GM13977 (cell line): ENCODE data around the gene GALNT18.
"Not testable (repeated sequence)": the region's sequence is repeated elsewhere in the genome, so short reads cannot be mapped to it uniquely, and the experiment has no call there.

Source experiments
- DNase-seq: peaks from one replicate; pipeline ENCODE4 v3.0.0; 2012; ENCODE audit warnings: low spot score
- in situ Hi-C: fragments of 300-500 bp; cut with MboI; formaldehyde crosslinking; loops from one replicate; pipeline ENCODE4 v1.12.0; 2022; ENCODE audit warnings: low sequenced_read_pairs, low pct_unique_long_range_greater_than_20kb, mixed read lengths, inconsistent platforms; ENCODE audit not compliant: unreplicated experiment
- TF ChIP-seq, protein P1 (sequence below): IDR thresholded peaks from 2 replicates; pipeline ENCODE4 v1.5.1; 2012; ENCODE audit warnings: mild to moderate bottlenecking, control low read depth; ENCODE audit not compliant: insufficient read depth; ENCODE audit errors: extremely low read depth, missing control alignments

Gene GALNT18

DNA sequence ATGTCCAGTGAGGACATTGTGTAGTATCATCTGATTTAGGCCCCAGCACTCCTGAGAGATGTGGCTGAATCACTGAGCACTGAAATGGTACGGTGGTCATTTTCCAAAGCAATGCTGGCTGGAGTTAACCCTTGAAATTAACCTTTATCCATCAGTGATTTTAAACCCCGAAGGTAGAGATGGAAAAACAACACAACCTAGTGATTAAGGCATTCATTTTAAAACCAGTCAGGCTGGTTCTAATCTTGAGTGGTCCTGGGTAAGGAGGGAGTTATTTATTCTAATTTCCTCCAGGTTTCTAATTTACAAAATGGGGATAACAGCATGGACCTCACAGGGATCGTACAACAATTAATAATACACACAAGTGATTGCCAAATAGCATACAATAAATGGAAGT, 262.2 kb downstream of the GALNT18 start:
- in situ Hi-C loops: no loop called here
- TF ChIP-seq, protein P1, sequence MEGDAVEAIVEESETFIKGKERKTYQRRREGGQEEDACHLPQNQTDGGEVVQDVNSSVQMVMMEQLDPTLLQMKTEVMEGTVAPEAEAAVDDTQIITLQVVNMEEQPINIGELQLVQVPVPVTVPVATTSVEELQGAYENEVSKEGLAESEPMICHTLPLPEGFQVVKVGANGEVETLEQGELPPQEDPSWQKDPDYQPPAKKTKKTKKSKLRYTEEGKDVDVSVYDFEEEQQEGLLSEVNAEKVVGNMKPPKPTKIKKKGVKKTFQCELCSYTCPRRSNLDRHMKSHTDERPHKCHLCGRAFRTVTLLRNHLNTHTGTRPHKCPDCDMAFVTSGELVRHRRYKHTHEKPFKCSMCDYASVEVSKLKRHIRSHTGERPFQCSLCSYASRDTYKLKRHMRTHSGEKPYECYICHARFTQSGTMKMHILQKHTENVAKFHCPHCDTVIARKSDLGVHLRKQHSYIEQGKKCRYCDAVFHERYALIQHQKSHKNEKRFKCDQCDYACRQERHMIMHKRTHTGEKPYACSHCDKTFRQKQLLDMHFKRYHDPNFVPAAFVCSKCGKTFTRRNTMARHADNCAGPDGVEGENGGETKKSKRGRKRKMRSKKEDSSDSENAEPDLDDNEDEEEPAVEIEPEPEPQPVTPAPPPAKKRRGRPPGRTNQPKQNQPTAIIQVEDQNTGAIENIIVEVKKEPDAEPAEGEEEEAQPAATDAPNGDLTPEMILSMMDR: no peak

DNA sequence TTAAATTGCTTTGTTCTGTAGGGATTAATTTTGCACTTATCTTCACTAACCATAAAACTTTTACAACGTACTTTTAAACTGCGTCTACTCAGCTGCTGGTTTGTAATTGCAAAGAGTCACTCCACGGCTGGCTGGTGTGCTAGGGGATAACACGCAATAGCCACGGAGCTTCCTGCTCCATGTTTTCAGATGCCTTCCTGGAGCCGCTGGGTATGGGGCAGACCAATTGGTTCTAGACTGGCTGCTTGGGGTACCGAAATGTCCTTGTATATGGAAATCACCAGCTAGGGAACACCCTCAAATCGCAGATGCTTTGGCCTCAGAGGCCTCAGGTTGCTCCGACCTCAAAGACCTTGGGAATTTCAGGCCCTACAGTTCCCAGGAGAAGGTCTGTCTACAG, 265.0 kb downstream of the GALNT18 start:
- TF ChIP-seq, protein P1: no peak
- no peak for DNase-seq
- in situ Hi-C loops: no loop called here

More for the DNA sequence above, 262.2 kb downstream of the GALNT18 start:
- no peak for DNase-seq

DNA sequence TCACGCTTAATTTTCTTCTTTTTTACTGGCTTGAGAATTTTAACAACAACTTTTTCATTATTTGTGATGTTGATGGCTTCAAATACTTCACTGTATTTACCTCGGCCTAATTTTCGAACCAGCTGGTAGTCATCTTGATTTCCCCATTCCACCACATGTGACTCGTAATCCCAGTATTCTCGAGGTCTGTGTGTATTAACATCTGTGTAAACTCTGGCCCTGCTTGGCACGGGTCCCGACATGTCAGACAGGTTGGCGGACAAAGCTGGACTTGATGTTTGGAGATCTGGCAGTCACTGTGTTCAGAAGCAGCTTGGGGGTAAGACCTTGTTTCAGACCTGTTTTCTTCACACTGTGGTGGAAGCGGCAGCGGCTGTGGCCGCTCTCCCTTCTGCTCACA, 268.9 kb downstream of the GALNT18 start, which contains the start of gene CSNK2A3:
CSNK2A3 (minus strand) TSS at position 373 of the 400 bp plus-strand sequence; CDS start at position 242, 131 bp downstream.
- in situ Hi-C loops, DNase-seq: not testable (repeated sequence)

DNA sequence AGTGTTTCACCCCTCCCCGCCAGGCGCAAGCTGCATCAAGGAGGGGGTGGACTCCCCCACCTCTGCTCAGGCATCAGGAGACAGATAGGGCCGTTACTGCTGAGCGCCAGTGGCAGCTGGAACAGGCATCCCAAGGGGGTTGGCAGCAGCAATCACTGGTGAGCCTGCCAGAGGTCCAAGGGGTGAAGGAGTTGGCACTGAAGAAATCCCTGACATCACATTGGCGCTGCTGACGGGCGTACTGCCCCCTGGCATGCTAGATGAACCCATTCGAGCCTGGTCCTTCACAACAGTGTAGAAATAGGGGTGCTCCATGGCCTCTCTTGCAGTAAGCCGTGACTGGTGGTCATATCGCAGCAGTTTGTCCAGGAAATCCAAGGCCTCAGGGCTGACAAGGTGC, 270.0 kb downstream of the GALNT18 start:
- in situ Hi-C loops, DNase-seq: not testable (repeated sequence)

DNA sequence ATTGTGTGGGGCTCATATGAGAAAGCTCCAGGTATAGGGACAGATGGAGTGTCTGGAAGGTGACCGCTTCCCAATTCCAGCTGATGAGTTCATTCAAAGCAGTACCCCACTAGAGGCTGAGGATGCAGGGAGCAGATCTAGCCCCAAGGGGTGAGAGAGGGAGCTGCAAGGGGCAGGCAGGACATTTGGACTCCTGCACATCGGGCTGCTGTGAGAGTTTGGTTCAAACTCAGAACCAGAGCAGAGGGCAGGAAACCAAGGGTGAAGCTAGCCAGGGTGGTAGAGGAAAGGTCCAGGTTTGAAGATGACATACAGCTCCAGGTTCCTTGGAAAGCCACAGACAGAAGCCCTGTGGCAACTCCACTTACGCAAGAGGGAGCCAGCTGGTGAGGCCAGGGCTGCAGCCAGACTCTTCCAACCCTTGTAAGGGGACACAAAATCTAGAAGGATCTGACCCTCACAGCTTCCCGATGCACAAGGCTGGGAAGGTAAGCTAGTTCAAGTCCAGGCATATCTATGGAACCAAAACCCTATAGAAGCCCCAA, 270.7 kb downstream of the GALNT18 start:
- in situ Hi-C loops: no loop called here

DNA sequence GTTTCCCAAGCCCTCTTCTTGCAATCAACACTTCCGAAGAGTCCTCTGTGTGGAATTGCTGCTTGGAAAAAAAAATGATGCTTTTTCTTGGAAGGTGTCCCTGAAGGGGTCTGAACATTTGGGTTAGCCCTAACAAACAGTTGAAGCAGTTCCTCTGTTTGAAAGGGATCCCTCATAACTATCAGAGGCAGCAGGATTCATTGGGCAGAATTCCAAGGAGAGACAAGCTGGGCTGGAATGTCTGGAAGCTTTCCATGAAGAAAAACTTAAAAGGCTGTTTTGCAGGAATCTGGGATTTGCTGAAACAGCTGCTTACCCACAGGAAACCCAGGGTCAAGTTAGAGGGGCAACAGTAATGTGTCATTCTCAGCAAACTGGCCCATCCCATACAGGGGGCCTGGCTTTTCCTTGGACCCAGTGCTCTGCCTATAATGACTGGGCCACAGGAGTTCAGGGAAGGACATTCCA, 271.9 kb downstream of the GALNT18 start:
- in situ Hi-C loops: no loop called here
- TF ChIP-seq, protein P1: no peak
- DNase-seq: no peak

More for the DNA sequence above, 270.7 kb downstream of the GALNT18 start:
- TF ChIP-seq, protein P1: no peak
- no peak for DNase-seq

DNA sequence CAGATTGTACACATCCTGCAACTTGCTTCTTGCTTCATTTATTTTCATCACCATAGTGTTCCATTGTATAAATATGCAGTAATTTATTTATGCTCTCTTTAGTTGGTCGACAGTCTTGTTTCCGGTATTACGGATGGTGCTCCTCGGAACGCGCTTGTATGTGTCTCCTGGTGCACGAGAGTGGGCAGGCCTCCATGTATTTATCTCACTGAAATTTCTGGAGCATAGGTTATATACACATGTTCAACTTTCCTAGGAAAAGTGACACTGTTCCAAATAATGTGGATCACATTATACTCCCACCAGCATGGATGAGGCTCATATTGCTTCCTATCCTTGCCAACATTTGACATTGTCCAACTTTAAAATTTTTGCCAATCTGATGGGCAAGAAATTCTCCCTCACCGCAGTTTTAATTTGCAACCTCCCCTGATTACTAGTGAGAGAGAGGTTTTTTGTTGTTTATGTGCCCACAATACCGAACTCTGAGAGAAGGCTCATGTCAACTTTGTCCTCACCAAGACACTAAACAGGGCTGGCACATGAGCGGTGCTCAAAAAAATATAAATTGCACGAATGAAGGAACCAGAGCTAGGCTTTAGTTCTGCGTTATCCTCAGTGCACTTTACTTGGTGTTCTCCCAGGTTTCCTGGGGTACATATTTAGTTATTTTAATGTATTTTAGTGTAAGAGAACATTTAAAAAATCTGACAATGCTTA, 272.5 kb downstream of the GALNT18 start:
- in situ Hi-C loops: no loop called here
- DNase-seq: no peak
- TF ChIP-seq, protein P1: no peak
